Measurements from ENCODE around the gene LMO7. TPM values are rescaled to one million over a fixed set of nuclear protein-coding genes. Genes with fewer than 3 reads are reported as not detected.

LMO7 gene
- total RNA-seq, 1 experiment from 2014 or later, result 20.4 TPM

DNA sequence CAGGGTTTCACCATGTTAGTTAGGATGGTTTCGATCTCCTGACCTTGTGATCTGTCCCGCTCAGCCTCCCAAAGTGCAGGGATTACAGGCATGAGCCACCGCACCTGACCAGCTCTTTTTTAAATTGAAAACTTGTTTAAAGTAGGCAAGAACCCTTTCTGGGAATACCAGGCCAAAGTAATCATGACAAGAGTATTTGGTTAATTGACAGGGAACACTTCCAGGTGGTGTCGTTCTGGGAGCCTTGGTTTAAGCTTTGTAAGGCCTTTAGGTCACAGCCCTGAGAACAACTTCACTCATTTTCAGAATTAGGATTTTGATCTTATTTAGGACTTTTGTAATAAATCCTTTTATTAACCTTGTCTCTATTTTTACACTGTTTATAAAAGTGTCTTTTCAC is 115.2 kb downstream of the LMO7 start:
- Histone ChIP-seq H3K79me1 (ENCODE audit: insufficient read depth, low read depth, low read length, poor library complexity, severe bottlenecking) (no peaks in the 10 kb centered on the region), H3K4me2 (ENCODE audit: insufficient read depth, insufficient read length, low read length) (no peak overlapping the region), H3K79me2 (ENCODE audit: insufficient read depth, low read length) (no peaks in the 10 kb centered on the region), H3K18ac (ENCODE audit: insufficient read length, low read depth, low read length) (no peak overlapping the region), H4K91ac (ENCODE audit: insufficient read length, low read depth, low read length) (no peak overlapping the region), H3K27me3 (ENCODE audit: insufficient read depth, low read length) (no peaks in the 10 kb centered on the region), H2BK20ac (ENCODE audit: low read depth, low read length, poor library complexity, severe bottlenecking) (no peak overlapping the region), H2BK12ac (ENCODE audit: insufficient read length, low read depth, low read length) (no peak overlapping the region), H3K23ac (ENCODE audit: insufficient read length, low read depth, low read length) (no peak overlapping the region), H3K4me1 (ENCODE audit: insufficient read depth, low read length) (no peaks in the 10 kb centered on the region), H2AK5ac (ENCODE audit: insufficient read length, low read length) (no peak overlapping the region), H3K9ac (ENCODE audit: extremely low read depth, insufficient read length, low read length) (no peak overlapping the region), H2AFZ (ENCODE audit: low read length) (no peak overlapping the region), H3K27ac (ENCODE audit: insufficient read length, low read depth, low read length) (no peak overlapping the region), H3K4ac (ENCODE audit: low read depth, low read length) (no peak overlapping the region), H2BK5ac (ENCODE audit: insufficient read length, low read length) (no peak overlapping the region), H3K9me3 (ENCODE audit: control insufficient read depth, low read depth, low read length) (no peaks in the 10 kb centered on the region), H3K56ac (ENCODE audit: insufficient read length, low read depth, low read length) (no peak overlapping the region), H3K23me2 (ENCODE audit: insufficient read length, low read depth, low read length, poor library complexity, severe bottlenecking) (no peaks in the 10 kb centered on the region), H3K14ac (ENCODE audit: insufficient read depth, low read length) (no peak overlapping the region), H2BK120ac (ENCODE audit: low read depth, low read length, poor library complexity, severe bottlenecking) (no peak overlapping the region), H4K20me1 (ENCODE audit: control insufficient read depth, insufficient read depth, insufficient read length) (no peaks in the 10 kb centered on the region), H3T11ph (ENCODE audit: low read length) (no peak overlapping the region), H4K5ac (ENCODE audit: insufficient read length, low read depth, low read length) (no peak overlapping the region), H2BK15ac (ENCODE audit: low read depth, low read length) (no peak overlapping the region), H4K8ac (replicated peaks; ENCODE audit: insufficient read length, low read depth, low read length) (no peak overlapping the region)
- peaks cover 10 to 16% (median 11%) of the 10 kb centered on the region in 3 experiments for H3K36me3 Mint-ChIP-seq (ENCODE audit: insufficient read depth in 1 of 3, low read depth in 3 of 3)
- no peak overlapping the region for H3K27ac Mint-ChIP-seq
- DNase-seq, result no peak
- H3K4me1 Mint-ChIP-seq, result peaks cover 3 to 8% of the 10 kb centered on the region in 2 experiments; a peak in 2 of 4 replicates
- H3K4me3 Mint-ChIP-seq, result no peak overlapping the region
- TF ChIP-seq, protein P1, sequence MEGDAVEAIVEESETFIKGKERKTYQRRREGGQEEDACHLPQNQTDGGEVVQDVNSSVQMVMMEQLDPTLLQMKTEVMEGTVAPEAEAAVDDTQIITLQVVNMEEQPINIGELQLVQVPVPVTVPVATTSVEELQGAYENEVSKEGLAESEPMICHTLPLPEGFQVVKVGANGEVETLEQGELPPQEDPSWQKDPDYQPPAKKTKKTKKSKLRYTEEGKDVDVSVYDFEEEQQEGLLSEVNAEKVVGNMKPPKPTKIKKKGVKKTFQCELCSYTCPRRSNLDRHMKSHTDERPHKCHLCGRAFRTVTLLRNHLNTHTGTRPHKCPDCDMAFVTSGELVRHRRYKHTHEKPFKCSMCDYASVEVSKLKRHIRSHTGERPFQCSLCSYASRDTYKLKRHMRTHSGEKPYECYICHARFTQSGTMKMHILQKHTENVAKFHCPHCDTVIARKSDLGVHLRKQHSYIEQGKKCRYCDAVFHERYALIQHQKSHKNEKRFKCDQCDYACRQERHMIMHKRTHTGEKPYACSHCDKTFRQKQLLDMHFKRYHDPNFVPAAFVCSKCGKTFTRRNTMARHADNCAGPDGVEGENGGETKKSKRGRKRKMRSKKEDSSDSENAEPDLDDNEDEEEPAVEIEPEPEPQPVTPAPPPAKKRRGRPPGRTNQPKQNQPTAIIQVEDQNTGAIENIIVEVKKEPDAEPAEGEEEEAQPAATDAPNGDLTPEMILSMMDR (conservative IDR thresholded peaks at IDR 0.05), result no peak
- H3K9me3 Mint-ChIP-seq, result peaks cover 10 to 11% of the 10 kb centered on the region in 2 experiments
- WGBS (ENCODE audit: extremely low coverage, insufficient read length, low lambda C conversion rate), result 100% methylated on average over 1 of the region's 4 CpGs
- no peaks in the 10 kb centered on the region; the same call in 1 of the 2 replicates for H3K27me3 Mint-ChIP-seq (ENCODE audit: low read depth)
